Testis (tissue), 2 donors: ENCODE data around the gene HSD11B1L.

Experiments used
- POLR2A ChIP-seq: fragments of 450-650 bp; IDR thresholded peaks from one replicate; pipeline ENCODE4 v1.6.1; 2017; ENCODE audit warnings: antibody characterized with exemption, mild to moderate bottlenecking, moderate library complexity
- TF ChIP-seq, protein P1 (sequence below), 3 experiments: fragments of 450-650 bp in 2 of 3; fragments of 200-600 bp in 1 of 3; sonication (generic) in 1 of 3; IDR thresholded peaks; one replicate each; pipeline ENCODE4 v1.5.1; 2016 to 2019; ENCODE audit warnings: antibody characterized with exemption in 3 of 3, mild to moderate bottlenecking in 2 of 3, moderate library complexity in 1 of 3

DNA sequence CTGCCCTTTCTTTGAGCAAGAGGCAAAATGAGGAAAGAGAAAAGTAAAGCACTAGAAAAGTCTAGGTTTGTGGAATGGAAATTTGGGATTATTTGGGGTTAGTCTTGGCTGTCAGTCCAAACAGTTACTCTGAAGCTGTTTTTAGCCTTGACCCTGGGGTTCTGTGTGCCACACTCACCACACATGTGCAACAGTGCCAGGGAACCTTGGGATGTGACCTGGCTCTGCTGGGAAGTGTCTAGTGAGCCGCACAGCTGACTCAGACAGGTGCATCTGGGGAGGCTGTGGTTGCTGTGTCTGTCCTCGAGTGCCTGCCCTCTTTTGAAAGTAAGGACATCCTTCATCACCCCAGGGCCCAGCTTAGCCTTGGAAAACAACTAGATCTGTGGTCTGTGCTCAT lies 16.3 kb upstream of the HSD11B1L start:
- TF ChIP-seq POLR2A = no peak
- TF ChIP-seq, protein P1, sequence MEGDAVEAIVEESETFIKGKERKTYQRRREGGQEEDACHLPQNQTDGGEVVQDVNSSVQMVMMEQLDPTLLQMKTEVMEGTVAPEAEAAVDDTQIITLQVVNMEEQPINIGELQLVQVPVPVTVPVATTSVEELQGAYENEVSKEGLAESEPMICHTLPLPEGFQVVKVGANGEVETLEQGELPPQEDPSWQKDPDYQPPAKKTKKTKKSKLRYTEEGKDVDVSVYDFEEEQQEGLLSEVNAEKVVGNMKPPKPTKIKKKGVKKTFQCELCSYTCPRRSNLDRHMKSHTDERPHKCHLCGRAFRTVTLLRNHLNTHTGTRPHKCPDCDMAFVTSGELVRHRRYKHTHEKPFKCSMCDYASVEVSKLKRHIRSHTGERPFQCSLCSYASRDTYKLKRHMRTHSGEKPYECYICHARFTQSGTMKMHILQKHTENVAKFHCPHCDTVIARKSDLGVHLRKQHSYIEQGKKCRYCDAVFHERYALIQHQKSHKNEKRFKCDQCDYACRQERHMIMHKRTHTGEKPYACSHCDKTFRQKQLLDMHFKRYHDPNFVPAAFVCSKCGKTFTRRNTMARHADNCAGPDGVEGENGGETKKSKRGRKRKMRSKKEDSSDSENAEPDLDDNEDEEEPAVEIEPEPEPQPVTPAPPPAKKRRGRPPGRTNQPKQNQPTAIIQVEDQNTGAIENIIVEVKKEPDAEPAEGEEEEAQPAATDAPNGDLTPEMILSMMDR (IDR thresholded peaks at IDR 0.05) = no peak
